K562 (cell line): Measurements from ENCODE around the gene RAI1. TPM values are rescaled to one million over a fixed set of nuclear protein-coding genes. Genes with fewer than 3 reads are reported as not detected.

Experiments
- ATAC-seq: fragments of 200-7000 bp; cut with Tn5 transposase; 3 replicates; pipeline ENCODE4 v1.9.1; 2020; ENCODE audit warnings: moderate library complexity
- BruUV-seq: library from RNA; stranded (reverse); fragments of 400-500 nt; replicated peaks from 2 replicates; lab custom pipeline; 2021; lab: Mats Ljungman, UMichigan
- CTCF ChIA-PET: fragments of 300-600 bp; formaldehyde crosslinking; extraction: SDS; loops from one replicate; lab custom pipeline; 2021; ENCODE audit warnings: low intra/inter-chr PET ratio; lab: Yijun Ruan, JAX
- POLR2A ChIA-PET: fragments of 300-600, 350-650 bp; sonication (Branson Sonifier 250); formaldehyde crosslinking; extraction: SDS; loops from one replicate; lab custom pipeline; 2021; ENCODE audit warnings: antibody characterized with exemption, inconsistent platforms; lab: Yijun Ruan, JAX
- DNase-seq, 4 experiments: peaks; one replicate each; pipeline versions ENCODE4 v3.0.0 to v3.0.0-alpha.2; 2011 to 2018; ENCODE audit warnings: low spot score in 3 of 4, mixed read lengths in 3 of 4; ENCODE audit errors: extremely low read depth in 1 of 4
- FAIRE-seq: peaks from 2 replicates; lab custom pipeline; 2011; peaks lifted over from hg19 to GRCh38; lab: Jason Lieb, UNC
- H2AFZ ChIP-seq: 2 replicates; pipeline ENCODE4 v1.6.0; 2011; ENCODE audit warnings: low read depth, low read length, control low read depth, inconsistent platforms
- H3K27ac ChIP-seq: fragments of 200-600 bp; 3 replicates; pipeline ENCODE4 v1.8.0; 2011; ENCODE audit warnings: low read depth, mild to moderate bottlenecking, control low read depth, inconsistent platforms, low read length, moderate library complexity, mixed read lengths; ENCODE audit errors: extremely low read depth
- H3K27me3 ChIP-seq, 2 experiments: fragments of 300-600 bp in 1 of 2; 2 replicates in 1 of 2; 3 replicates in 1 of 2; pipeline versions ENCODE4 v1.6.0 to v1.8.0; 2011; ENCODE audit warnings: inconsistent platforms in 2 of 2, low read length in 2 of 2, mild to moderate bottlenecking in 1 of 2, mixed read lengths in 1 of 2, moderate library complexity in 1 of 2; ENCODE audit not compliant: control insufficient read depth in 2 of 2, insufficient read depth in 2 of 2
- H3K36me3 ChIP-seq: fragments of 300-600 bp; 3 replicates; pipeline ENCODE4 v1.8.0; 2011; ENCODE audit warnings: mild to moderate bottlenecking, low read length, inconsistent platforms; ENCODE audit not compliant: control insufficient read depth, insufficient read depth
- H3K4me1 ChIP-seq, 2 experiments: fragments of 200-600 bp in 1 of 2; replicated peaks in 1 of 2; 2 replicates in 1 of 2; 3 replicates in 1 of 2; pipeline versions ENCODE4 v1.5.1 to v1.8.0; 2011; ENCODE audit warnings: inconsistent platforms in 2 of 2, low read length in 2 of 2, mild to moderate bottlenecking in 1 of 2, mixed read lengths in 1 of 2, moderate library complexity in 1 of 2; ENCODE audit not compliant: control insufficient read depth in 2 of 2, insufficient read depth in 2 of 2
- H3K4me2 ChIP-seq: 2 replicates; pipeline ENCODE4 v1.6.1; 2011; ENCODE audit warnings: low read length, control low read depth, inconsistent platforms, mixed read lengths; ENCODE audit not compliant: insufficient read depth
- H3K4me3 ChIP-seq: fragments of 200-600 bp; sonication (generic), shearing (Covaris generic); 2 replicates; pipeline ENCODE4 v1.5.1; 2016; ENCODE audit warnings: control low read depth, inconsistent platforms
- H3K79me2 ChIP-seq: fragments of 200-600 bp; 3 replicates; pipeline ENCODE4 v1.8.0; 2011; ENCODE audit warnings: low read length, inconsistent platforms; ENCODE audit not compliant: control insufficient read depth, insufficient read depth
- H3K9ac ChIP-seq, 2 experiments: 2 replicates each; pipeline versions ENCODE4 v1.6.0 to v1.6.1; 2011; ENCODE audit warnings: low read depth in 2 of 2, low read length in 2 of 2, control low read depth in 1 of 2, inconsistent platforms in 1 of 2, mild to moderate bottlenecking in 1 of 2, mixed read lengths in 1 of 2; ENCODE audit not compliant: insufficient read depth in 1 of 2
- H3K9me1 ChIP-seq: one replicate; pipeline ENCODE4 v1.6.0; 2011; ENCODE audit warnings: inconsistent platforms, mild to moderate bottlenecking, low read length, moderate library complexity; ENCODE audit not compliant: control insufficient read depth, insufficient read depth
- H3K9me3 ChIP-seq: replicated peaks from 2 replicates; pipeline ENCODE4 v1.5.1; 2011; ENCODE audit warnings: low read depth, low read length, inconsistent platforms; ENCODE audit not compliant: control insufficient read depth, insufficient read depth
- H4K20me1 ChIP-seq: replicated peaks from 2 replicates; pipeline ENCODE4 v1.6.1; 2011; ENCODE audit warnings: low read length, inconsistent platforms, mixed read lengths; ENCODE audit not compliant: control insufficient read depth, insufficient read depth
- CHD2 ChIP-seq: IDR thresholded peaks from 2 replicates; pipeline ENCODE4 v1.6.1; 2011; ENCODE audit warnings: low read depth, low read length
- DIDO1 ChIP-seq: fragments of 450-650 bp; IDR thresholded peaks from 2 replicates; pipeline ENCODE4 v1.6.1; 2016; ENCODE audit warnings: low read depth, missing biosample characterization, missing genetic modification characterization
- HMBOX1 ChIP-seq: sonication (generic); IDR thresholded peaks from 2 replicates; pipeline ENCODE4 v1.6.1; 2016
- ILF3 ChIP-seq: fragments of 450-650 bp; IDR thresholded peaks from 2 replicates; pipeline ENCODE4 v1.6.1; 2018; ENCODE audit warnings: antibody characterized with exemption, mild to moderate bottlenecking, moderate library complexity, borderline replicate concordance
- KAT8 ChIP-seq: fragments of 450-650 bp; IDR thresholded peaks from 2 replicates; pipeline ENCODE4 v1.6.1; 2016; ENCODE audit warnings: low read depth, mild to moderate bottlenecking
- NR2C1 ChIP-seq, 2 experiments: fragments of 450-650 bp; IDR thresholded peaks; 2 replicates each; pipeline ENCODE4 v1.6.1; 2017; ENCODE audit warnings: mild to moderate bottlenecking in 2 of 2, antibody characterized with exemption in 1 of 2, inconsistent platforms in 1 of 2, missing compliant biosample characterization in 1 of 2, missing genetic modification characterization in 1 of 2
- PRMT5 ChIP-seq: sonication (generic); formaldehyde crosslinking; IDR thresholded peaks from 2 replicates; pipeline ENCODE4 v1.5.0; 2020; ENCODE audit warnings: missing genetic modification reagents
- RBM25 ChIP-seq: fragments of 200-400 bp; formaldehyde crosslinking; IDR thresholded peaks from 2 replicates; pipeline ENCODE4 v1.6.1; 2018; ENCODE audit warnings: low read length, low read depth, moderate library complexity; ENCODE audit not compliant: severe bottlenecking
- SETDB1 ChIP-seq: IDR thresholded peaks from one replicate; pipeline ENCODE4 v1.6.1; 2012; ENCODE audit warnings: low read length, control low read depth, inconsistent platforms
- SIX5 ChIP-seq, 2 experiments: IDR thresholded peaks; 2 replicates each; pipeline ENCODE4 v1.6.1; 2011; ENCODE audit warnings: low read length in 2 of 2, borderline replicate concordance in 1 of 2, low read depth in 1 of 2, mild to moderate bottlenecking in 1 of 2, moderate library complexity in 1 of 2; ENCODE audit not compliant: insufficient read depth in 1 of 2
- SMAD1 ChIP-seq: fragments of 150-350 bp; IDR thresholded peaks from 2 replicates; pipeline ENCODE4 v1.6.1; 2014; ENCODE audit warnings: low read length, low read depth; ENCODE audit not compliant: partially characterized antibody
- SP1 ChIP-seq: sonication (generic); formaldehyde crosslinking; IDR thresholded peaks from 2 replicates; pipeline ENCODE4 v1.8.1; 2022; ENCODE audit warnings: mild to moderate bottlenecking, missing genetic modification reagents
- TARDBP ChIP-seq: fragments of 450-650 bp; IDR thresholded peaks from 2 replicates; pipeline ENCODE4 v1.6.1; 2016
- TCF3 ChIP-seq: sonication (generic); formaldehyde crosslinking; IDR thresholded peaks from 2 replicates; pipeline ENCODE4 v1.4.0; 2020; ENCODE audit warnings: mild to moderate bottlenecking, missing genetic modification reagents
- ZC3H4 ChIP-seq: sonication (generic); formaldehyde crosslinking; IDR thresholded peaks from 2 replicates; pipeline ENCODE4 v1.9.0; 2021; ENCODE audit warnings: missing genetic modification reagents, borderline replicate concordance
- ZNF589 ChIP-seq: fragments of 200-800 bp; sonication (Bioruptor generic); IDR thresholded peaks from 2 replicates; pipeline ENCODE4 v1.6.1; 2016; ENCODE audit warnings: low read depth, missing genetic modification characterization, missing compliant biosample characterization
- ZNF644 ChIP-seq: fragments of 200-800 bp; sonication (Bioruptor generic); IDR thresholded peaks from 2 replicates; pipeline ENCODE4 v1.6.1; 2016; ENCODE audit warnings: low read depth, missing genetic modification characterization, missing compliant biosample characterization
- ZNF668 ChIP-seq: fragments of 250-450 bp; sonication (Bioruptor Pico); IDR thresholded peaks from 2 replicates; pipeline ENCODE4 v1.8.0; 2022; ENCODE audit warnings: mild to moderate bottlenecking, inconsistent platforms
- WGBS: fragments of 100-300 bp; shearing (Covaris generic); methylation state at CpG from one replicate; pipeline ENCODE4 v1.1.6; 2016; ENCODE audit warnings: low coverage, mixed read lengths; ENCODE audit not compliant: insufficient coverage; ENCODE audit errors: missing lambda C conversion rate; 5-methylcytosine and 5-hydroxymethylcytosine counted together
- in situ Hi-C: fragments of 300-500 bp; cut with MboI; formaldehyde crosslinking; loops from 4 replicates; pipeline ENCODE4 v1.15.0; 2018; ENCODE audit warnings: inconsistent platforms, mixed read lengths
- intact Hi-C: fragments of 100-400 bp; cut with micrococcal nuclease; formaldehyde crosslinking; loops from 2 replicates; pipeline ENCODE4 v1.14.2; 2022
- polyA plus RNA-seq, 8 experiments: library from polyadenylated mRNA; depleted of rRNA in 4 of 8; stranded (reverse) in 5 of 8; unstranded in 3 of 8; fragments of >200 nt; fragmentation: Nextera tagmentation in 2 of 8; fragmentation: Illumina TruSeq in 1 of 8; extraction: Ambion mirVana in 2 of 8; extraction: Trizol in 1 of 8; gene quantifications; 2 replicates each; pipeline versions ENCODE4 v1.2.1 to v1.2.3, GENCODE V29; 2011 to 2014; ENCODE audit warnings: inconsistent platforms in 1 of 8, missing spikeins in 1 of 8
- total RNA-seq, 7 experiments: library from RNA; depleted of rRNA in 6 of 7; stranded (reverse); fragments of >200 nt in 6 of 7; fragmentation: Illumina TruSeq in 2 of 7; extraction: Trizol in 2 of 7; gene quantifications; 2 replicates each; pipeline versions ENCODE4 v1.2.1 to v1.2.3, GENCODE V29; 2011 to 2021; ENCODE audit warnings: low replicate concordance in 1 of 7
- TF ChIP-seq, protein P1 (sequence below): conservative IDR thresholded peaks from 2 replicates; pipeline ENCODE4 v1.6.1; 2011; ENCODE audit warnings: low read depth, mild to moderate bottlenecking, low read length; ENCODE audit not compliant: control insufficient read depth

The RAI1 gene
- total and polyA plus RNA-seq, 9 of the 15 experiments (the other 6 are each of a cell fraction or from before 2014, with no cell fraction given), result 0.68 to 19.9 (median 5.5) TPM

GRCh38 chr17:17721140-17721668, 39.9 kb downstream of the RAI1 start:
- Histone ChIP-seq H3K9me1 (no peaks in the 10 kb centered on the region), H3K79me2 (no peaks in the 10 kb centered on the region; the same call in 1 of the 3 replicates), H3K27ac (no peak overlapping the region)
- TF ChIP-seq RBM25 (no peak), ILF3 (no peak), SMAD1 (no peak), ZNF668 (CRISPR knock-in tag) (no peak), SETDB1 (no peak), PRMT5 (no peak), TCF3 (CRISPR knock-in tag) (no peak), TARDBP (no peak), NR2C1 (IDR thresholded peaks at IDR 0.05) (no peak), NR2C1 (tag; IDR thresholded peaks at IDR 0.05) (no peak), ZNF644 (tag) (no peak), CHD2 (no peak), SIX5 (IDR thresholded peaks at IDR 0.05; ENCODE audit: borderline replicate concordance in 1 of 2, insufficient read depth in 1 of 2, low read depth in 1 of 2, low read length in 2 of 2) (no peak), ZNF589 (CRISPR knock-in tag) (no peak), SP1 (no peak), KAT8 (no peak), DIDO1 (no peak), HMBOX1 (no peak), ZC3H4 (CRISPR knock-in tag) (no peak)
- TF ChIP-seq, protein P1, sequence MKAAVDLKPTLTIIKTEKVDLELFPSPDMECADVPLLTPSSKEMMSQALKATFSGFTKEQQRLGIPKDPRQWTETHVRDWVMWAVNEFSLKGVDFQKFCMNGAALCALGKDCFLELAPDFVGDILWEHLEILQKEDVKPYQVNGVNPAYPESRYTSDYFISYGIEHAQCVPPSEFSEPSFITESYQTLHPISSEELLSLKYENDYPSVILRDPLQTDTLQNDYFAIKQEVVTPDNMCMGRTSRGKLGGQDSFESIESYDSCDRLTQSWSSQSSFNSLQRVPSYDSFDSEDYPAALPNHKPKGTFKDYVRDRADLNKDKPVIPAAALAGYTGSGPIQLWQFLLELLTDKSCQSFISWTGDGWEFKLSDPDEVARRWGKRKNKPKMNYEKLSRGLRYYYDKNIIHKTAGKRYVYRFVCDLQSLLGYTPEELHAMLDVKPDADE, result no peak
- TF ChIP-seq, all 486 proteins: peak for 0
- H3K4me3 ChIP-seq, result no peak overlapping the region
- no peaks in the 10 kb centered on the region for H3K9me3 ChIP-seq
- in situ Hi-C loops (no loop called here), intact Hi-C loops (no loop called here)
- H2AFZ ChIP-seq, result no peak overlapping the region
- H3K9ac ChIP-seq, result no peak overlapping the region
- BruUV-seq, result no TSS peak
- 0 out of 2 replicates have a peak, but pooled peaks cover 2% of the 10 kb centered on the region for H4K20me1 ChIP-seq
- peaks cover 0 to 11% of the 10 kb centered on the region in 2 experiments; a peak in 2 of 5 replicates for H3K4me1 ChIP-seq
- DNase-seq (no peak), ATAC-seq (no peak), FAIRE-seq (no peak)
- H3K27me3 ChIP-seq, result no peaks in the 10 kb centered on the region
- no peak overlapping the region for H3K4me2 ChIP-seq
- no peaks in the 10 kb centered on the region for H3K36me3 ChIP-seq
- POLR2A ChIA-PET, result no interaction called here
- CTCF ChIA-PET, result no interaction called here
- 100% methylated on average over 1 of the region's 2 CpGs for whole genome bisulfite sequencing
